Loucy (cell line): ENCODE results near the gene GLG1.

Experiments
- CTCF ChIP-seq: fragments of 200-600 bp; sonication (generic); conservative IDR thresholded peaks from 2 replicates; pipeline ENCODE4 v1.5.1; 2014; ENCODE audit warnings: mild to moderate bottlenecking, antibody characterized with exemption, low read length
- EZH2phosphoT487 ChIP-seq: fragments of 200-600 bp; IDR thresholded peaks from 2 replicates; pipeline ENCODE4 v1.6.1; 2018; ENCODE audit warnings: antibody characterized with exemption, mild to moderate bottlenecking, moderate library complexity, borderline replicate concordance

DNA sequence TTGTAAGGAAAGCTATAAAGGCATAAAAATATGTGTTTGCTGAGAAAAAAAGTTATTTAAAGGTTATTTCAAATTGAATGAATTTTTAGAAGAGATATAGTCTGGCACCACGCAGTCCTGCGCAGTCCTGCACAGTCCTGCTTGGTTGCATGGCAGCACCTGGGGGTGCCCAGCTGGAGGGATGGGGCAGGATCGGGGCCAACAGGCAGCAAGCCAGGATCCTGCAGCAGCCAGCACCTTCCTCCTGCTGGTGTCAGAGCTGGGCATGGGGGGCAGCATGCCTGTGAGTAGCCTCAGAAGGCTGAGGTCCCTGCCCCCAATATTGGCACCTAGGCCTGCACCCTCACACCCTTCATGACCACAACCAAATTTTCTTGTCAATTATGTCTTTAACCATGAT lies 46.0 kb downstream of the GLG1 start:
- TF ChIP-seq CTCF (no peak), EZH2phosphoT487 (no peak)
